Measurements from ENCODE around the gene PAF1.
A peak's percentile ranks its signal among the peaks of the same experiment; 100 is the strongest.

GRCh38 chr19:39397360-39398296, 6.7 kb upstream of the PAF1 start:
- peak; percentile 90 for TF ChIP-seq CTCF (IDR thresholded peaks at IDR 0.05; ENCODE audit: insufficient read depth, low read length)
- peak; percentile 32; the same call in 1 of the 2 replicates for TF ChIP-seq POLR2AphosphoS5 (IDR thresholded peaks at IDR 0.05; ENCODE audit: low read depth)

All from HL-60 (cell line).